ENCODE data around the gene RXFP1.
A peak's percentile ranks its signal among the peaks of the same experiment; 100 is the strongest.

Gene RXFP1

DNA sequence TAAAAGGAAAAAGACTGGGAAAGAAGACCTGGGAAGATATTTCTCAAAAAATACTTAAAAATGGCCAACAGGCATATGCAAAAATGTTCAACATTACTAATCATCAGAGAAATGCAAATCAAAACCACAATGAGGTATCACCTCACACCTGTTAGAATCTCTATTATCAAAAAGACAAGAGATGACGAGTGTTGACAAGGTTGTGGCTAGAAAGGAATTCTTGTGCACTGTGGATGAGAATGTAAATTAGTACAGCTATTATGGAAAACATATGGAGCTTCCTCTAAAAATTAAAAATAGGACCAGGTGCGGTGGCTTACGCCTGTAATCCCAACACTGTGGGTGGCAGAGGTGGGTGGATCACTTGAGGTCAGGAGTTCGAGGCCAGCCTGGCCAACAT, 100.0 kb downstream of the RXFP1 start:
- no peak for DNase-seq

DNA sequence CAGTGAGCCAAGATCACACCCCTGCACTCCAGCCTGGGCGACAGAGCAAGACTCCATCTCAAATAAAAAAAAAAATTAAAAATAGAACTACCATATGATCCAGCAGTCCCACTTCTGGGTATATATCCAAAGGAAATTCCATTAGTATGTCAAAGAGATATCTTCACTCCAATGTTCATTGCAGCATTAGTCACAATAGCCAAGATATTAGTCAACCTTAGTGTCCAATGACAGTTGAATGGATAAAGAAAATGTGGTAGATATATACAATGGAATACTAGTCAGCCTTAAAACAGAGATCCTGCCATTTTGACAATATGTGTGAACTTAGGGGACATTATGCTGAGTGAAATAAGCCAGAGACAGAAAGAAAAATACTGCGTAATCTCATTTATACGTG, 100.6 kb downstream of the RXFP1 start:
- DNase-seq: no peak

DNA sequence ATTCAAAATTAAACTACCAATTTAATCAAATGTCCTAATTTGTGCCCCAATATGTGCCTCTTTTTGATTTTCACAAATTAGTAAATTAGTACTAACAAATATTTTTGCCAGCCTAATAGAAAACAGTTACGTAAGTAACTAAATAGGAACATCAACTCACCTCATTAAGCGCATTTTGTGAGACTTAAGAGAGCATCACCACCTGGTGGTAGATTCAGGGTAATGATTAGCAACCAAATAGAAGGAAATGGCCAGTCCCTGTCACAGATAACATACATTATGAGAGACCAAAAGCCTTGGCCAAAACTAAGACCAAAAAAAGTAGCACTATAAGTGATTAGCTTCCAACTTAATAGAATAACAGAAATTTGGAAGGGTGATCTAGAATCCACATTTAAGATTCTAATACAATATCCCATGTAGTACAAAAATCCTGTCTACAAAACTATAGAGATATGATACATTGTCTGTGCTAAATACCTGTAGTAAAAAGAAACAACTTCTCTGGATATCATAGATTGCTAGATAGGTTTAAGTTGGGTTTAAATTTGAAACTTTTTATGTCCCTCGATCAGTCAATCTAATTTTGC, 103.3 kb downstream of the RXFP1 start:
- peak; percentile 56 to 84 (median 72) for DNase-seq

DNA sequence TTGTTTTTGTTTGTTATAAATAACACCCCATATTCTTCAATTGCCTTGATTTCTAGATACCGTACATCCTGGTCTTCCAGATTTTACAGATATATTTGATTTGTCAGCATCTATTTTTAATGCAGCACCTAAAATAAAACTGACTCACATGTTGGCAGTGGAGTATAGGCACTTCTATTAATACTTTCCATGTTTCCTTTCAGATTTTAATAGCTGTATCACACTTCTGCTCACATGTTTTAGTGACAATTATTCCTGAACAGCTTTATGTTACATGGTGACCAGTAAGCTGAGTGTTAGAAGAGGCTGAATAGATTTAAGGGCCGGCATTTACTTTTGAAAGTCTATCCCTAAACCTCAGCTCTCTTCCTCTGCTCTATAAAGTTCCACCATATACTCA, 103.9 kb downstream of the RXFP1 start:
- no peak for DNase-seq

DNA sequence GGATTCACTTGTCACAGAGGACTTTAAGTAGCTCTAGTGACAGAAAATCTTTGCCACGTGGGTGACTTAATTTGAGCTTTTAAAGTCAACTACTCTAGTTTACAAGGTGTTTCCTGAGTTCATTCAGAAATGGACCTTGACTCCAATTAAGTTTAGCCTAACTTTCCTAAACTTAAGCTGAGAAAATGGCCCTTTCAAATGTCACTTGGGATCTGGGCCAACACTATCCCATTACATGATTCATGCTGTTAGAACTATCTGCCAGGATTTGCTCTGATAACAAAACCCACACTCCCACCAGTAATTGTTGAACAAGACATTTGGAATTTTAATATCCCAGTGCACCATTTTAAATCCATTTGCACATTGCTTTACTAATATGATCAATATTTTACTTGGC, 109.2 kb downstream of the RXFP1 start:
- DNase-seq: no peak

DNA sequence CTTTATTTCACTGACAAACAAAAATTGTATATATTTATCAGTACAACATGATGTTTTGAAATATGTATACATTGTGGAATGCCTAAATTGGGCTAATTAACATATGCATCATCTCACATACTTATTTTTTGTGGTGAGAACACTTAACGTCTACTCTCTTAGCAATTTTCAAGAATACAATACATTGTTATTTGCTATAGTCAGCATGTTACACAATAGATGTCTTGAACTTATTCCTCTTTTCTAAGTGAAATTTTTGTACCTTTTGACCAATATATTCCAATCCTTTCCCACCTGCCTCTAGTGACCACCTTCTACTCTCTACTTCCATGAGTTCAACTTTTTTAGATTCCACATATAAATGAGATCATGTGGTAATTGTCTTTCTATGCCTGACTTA, 114.9 kb downstream of the RXFP1 start:
- DNase-seq: no peak

DNA sequence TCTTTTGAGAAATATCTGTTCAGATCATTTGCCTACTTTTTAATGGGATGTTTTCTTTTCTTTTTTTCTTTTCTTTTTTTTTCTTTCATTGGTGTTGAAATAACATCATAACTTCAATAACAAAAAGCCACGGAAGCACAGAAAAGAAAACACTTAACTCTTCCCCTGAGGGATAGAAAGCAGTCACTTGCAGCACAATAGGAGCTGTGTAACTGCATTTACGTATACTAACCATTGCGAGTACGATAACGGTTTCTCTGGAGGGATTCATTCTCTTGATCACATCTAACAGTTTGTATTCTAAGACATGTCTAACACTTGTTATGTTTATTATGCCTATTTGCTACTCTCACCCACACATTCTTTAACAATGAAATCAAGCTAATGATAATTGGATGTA, 122.7 kb downstream of the RXFP1 start:
- DNase-seq: no peak

DNA sequence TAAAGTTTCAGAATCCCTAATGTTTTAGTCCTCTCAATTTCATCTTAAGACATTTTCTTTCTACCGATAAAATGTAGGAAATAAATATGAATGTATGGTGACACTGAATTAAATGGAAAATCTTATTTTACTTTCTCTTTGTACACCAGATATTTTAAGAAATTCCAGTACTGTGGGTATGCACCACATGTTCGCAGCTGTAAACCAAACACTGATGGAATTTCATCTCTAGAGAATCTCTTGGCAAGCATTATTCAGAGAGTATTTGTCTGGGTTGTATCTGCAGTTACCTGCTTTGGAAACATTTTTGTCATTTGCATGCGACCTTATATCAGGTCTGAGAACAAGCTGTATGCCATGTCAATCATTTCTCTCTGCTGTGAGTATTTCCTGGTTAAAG, 123.1 kb downstream of the RXFP1 start:
- no peak for DNase-seq

DNA sequence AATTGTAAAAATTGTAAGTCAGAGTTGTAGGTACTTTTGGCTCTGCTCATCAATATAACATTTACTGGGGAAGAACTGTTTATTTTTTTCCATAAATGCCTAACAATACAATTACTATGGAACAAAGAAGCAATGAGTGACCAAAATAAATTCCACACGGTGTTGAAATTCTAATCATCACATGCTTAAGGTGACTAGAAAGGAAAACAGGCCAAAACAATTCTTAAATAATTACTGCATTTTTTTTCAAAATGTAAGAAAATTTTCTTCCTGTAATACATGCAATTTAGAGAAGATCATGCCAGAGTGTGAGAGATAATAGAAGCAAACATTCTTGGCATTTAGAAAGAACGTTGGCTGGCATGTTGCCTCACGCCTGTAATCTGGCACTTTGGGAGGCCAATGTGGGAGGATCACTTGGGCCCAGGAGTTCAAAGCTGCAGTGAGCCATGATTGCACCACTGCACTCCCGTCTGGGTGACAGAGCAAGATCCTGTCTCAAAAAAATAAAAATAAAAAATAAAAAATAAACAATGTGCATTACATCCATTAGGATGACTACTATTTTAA, 127.5 kb downstream of the RXFP1 start:
- no peak for DNase-seq

DNA sequence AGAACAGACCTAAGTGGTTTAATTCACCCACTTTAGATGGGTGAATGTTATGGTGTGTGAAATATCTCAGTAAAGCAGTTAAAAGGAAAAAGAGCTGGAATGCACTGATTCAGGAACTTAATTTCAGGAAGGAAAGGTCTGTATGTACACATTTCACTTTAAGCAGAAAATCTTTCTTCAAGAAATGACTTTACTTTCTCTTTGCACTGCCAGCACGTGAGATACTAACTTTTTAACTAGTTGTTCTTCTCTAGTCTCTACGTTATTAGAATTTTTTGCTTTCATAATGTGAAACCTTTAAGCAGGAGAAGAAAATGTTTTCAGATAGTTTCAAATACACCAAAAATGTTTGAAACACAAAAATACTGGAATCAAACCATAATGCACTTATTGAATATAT, 131.2 kb downstream of the RXFP1 start:
- peak in 2 of 4 experiments; percentile 37 to 43 for DNase-seq

DNA sequence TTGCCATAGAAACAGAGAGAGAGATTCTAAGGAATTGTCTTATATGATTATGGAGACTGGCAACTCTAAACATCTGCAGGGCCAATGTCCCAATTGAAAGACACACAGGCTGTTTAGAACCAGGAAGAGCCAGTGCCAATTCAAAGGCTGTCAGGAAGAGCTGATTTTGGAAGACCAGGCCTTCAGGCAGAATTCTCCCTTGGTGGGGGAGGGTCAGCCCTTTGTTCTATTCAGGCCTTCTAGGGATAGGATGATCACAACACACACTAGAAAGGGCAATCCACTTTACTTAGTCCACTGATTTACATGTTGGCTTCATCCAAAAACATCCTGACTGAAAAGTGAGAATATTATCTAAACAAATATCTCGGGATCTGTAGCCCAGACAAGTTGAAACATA, 134.8 kb downstream of the RXFP1 start:
- DNase-seq: no peak

DNA sequence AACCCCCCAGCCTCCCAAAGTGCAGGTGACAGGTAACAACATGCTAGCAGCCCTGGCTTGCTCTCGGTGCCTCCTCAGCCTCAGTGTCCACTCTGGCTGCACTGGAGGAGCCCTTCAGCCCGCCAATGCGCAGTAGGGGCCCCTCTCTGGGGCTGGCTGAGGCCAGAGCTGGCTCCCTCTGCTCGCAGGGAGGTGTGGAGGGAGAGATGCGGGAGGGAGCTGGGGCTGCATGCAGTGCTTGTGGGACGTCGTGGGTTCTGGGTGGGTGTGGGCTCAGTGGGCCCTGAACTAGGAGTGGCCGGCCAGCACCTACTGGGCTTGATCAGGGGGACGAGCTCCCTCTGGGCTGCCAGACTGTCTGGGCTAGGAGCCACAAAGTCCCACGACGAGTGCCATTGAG, 135.6 kb downstream of the RXFP1 start:
- DNase-seq: no peak

DNA sequence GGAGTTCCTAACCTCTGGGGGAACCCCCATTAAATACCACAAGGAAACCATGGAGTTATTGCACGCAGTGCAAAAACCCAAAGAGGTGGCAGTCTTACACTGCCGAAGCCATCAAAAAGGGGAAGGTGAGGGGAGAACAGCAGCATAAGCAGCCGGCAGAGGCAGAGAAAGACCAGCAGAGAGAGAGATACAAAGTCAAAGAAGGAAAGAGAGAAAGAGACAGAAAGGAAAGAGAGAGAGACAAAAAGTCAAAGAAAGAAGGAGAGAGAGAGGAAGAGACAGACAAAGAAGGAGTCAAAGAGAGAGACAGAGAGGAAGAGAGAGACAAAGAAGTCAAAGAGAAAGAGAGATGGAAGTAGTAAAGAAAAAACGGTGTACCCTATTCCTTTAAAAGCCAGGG, 141.6 kb downstream of the RXFP1 start:
- DNase-seq: peak; percentile 8 to 52 (median 44)

DNA sequence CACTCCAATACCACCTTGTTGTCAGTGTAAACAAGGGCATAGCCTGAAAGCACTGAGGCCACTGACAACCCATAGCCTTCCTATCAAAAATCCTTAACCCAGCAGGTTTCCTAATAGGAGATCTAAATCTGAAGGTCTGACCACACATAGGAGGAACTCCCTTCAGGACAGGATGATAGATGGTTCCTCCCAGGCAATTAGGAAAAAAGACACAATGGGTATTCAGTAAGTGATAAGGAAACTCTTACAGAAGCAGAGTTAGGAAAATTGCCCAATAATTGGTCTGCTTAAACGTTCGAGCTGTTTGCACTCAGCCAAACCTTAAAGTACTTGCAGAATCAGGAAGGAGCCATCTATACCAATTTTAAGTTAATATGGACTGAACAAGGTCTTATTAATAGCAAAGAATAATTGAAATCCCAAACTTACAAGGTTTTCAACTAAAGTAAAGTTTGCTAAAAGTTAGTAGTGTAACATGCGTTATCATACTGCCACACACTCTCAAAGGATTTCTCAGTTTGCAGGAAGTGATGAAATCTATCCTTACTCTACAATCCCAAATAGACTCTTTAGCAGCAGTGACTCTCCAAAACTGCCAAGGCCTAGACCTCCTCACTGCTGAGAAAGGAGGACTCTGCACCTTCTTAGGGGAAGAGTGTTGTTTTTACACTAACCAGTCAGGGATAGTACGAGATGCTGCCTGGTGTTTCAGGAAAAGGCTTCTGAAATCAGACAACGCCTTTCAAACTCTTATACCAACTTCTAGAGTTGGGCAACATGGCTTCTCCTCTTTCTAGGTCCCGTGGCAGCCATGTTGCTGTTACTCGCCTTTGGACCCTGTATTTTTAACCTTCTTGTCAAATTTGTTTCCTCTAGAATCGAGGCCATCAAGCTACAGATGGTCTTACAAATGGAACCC, 142.3 kb downstream of the RXFP1 start:
- DNase-seq: peak; percentile 9 to 46 (median 27)

DNA sequence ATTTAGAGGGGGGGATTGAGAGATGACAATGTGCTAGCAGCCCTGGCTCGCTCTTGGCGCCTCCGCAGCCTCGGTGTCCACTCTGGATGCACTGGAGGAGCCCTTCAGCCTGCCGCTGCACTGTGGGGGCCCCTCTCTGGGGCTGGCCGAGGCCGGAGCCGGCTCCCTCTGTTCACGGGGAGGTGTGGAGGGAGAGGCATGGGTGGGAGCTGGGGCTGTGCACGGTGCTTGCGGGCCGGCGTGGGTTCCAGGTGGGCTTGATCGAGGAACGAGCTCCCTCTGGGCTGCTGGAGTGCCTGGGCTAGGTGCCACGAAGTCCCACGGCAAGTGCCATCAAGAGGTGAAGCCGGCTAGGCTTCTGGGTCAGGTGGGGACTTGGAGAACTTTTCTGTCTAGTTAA, 143.1 kb downstream of the RXFP1 start:
- DNase-seq: no peak

DNA sequence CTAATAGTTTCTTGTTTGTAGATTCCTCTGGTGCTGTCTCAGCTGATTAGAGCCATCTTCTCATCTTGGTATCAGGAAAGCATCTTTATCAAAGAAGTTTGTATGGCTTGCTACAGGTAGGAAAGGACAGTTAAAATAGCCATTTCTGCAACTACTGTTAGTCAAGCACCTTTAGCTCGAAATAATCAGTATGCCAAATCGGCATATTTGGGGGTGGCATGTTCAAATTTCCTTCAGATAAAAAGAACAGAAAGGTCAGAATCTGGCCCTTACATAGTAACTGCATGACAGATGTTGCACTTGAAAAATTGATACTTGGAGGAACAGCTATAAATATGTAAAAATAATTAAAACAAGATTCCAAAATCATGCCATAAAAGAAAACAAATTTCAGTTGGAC, 145.2 kb downstream of the RXFP1 start:
- no peak for DNase-seq

DNA sequence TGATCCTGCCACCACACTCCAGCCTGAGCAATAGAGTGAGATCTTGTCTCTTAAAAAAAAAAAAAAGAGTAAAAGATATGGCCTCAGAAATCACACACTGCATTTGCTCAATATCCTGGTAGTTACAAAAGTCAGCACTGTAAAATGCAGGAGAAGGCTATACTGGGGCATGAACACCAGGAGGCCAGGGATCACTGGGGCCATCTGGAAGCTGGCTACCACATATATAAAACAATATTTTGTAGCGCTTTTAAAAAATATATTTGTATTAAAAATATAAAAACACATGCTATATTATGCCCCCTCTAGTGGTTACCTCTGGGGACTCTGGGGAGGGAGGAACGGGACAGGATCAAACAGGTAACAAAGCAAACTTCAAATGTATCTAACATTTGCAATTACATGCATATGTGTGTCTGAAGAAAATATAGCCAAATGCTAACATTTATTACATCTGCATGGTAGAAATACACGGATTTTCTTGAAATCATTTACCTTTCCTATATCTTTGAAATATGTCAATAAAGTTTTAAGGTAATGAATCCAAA, 146.0 kb downstream of the RXFP1 start:
- peak; percentile 53 to 76 (median 68) for DNase-seq

DNA sequence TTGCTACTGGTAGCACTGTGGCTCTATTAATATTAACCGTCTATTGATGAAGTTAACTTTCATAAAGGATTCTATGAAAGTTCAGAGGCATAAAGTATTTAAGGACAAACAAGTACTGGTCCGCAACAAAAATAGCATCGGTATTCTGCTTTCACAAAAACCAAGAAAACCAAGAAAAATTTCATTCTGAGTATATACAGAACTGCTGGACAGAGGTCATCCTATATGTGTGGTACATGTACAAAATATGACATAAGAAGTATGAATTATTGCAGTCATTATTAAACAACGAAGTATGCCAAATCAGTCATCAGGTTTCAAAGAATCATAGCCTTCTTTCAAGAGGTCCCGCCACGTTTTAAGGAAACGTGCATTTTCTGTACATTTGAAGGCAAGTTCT, 147.6 kb downstream of the RXFP1 start:
- no peak for DNase-seq

DNA sequence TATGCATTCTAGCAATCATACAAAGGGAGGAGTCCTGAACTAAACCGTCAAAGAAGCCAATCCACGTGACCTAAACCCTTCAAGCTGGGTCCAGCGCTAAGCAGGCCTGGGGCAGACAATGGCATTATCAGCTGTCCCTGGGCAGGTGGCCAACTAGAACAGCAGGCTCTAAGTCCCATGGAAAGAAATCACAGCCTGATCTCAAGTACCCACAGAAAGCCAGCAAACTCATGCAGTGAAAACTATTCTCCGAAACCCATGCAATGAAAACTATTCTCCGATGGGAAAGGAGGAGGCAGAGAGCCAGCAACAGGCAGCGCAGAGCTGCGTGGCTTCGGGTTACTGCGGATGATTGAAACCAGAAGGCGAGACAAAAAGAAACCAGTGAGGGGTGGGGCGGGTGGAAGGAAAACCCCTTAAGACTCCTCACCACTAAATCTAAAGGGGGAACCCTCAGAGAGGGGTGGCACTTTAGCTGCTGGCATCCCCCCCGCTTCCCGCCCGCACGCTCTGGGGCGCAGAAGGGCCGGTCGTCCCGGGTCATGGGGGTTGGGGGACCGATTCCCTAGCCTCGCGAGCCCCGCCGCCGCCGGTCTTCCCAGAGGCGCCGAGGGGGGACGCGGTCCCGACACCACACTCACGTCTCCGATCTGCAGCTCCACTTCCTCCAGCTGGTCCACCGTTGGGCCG, 149.4 kb downstream of the RXFP1 start:
- peak; percentile 22 to 54 (median 48) for DNase-seq

DNA sequence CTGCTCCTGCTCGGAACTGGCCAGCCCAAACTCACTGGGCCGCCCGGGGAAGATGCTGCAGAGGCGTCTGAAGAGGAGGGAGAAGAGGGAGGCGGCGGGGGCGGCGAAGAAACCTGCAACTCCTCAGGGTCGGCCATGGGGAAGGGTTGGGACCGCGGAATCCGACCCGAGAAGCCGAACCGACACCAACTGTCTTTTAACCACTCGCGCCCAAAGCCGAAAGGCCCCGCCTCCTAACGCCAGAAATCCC, 149.9 kb downstream of the RXFP1 start, which contains the start of gene C4orf46:
TSS of gene C4orf46 (minus strand) at position 223 of the 250 bp plus-strand sequence. CDS start at position 137, 86 bp downstream.
- no peak for DNase-seq

DNA sequence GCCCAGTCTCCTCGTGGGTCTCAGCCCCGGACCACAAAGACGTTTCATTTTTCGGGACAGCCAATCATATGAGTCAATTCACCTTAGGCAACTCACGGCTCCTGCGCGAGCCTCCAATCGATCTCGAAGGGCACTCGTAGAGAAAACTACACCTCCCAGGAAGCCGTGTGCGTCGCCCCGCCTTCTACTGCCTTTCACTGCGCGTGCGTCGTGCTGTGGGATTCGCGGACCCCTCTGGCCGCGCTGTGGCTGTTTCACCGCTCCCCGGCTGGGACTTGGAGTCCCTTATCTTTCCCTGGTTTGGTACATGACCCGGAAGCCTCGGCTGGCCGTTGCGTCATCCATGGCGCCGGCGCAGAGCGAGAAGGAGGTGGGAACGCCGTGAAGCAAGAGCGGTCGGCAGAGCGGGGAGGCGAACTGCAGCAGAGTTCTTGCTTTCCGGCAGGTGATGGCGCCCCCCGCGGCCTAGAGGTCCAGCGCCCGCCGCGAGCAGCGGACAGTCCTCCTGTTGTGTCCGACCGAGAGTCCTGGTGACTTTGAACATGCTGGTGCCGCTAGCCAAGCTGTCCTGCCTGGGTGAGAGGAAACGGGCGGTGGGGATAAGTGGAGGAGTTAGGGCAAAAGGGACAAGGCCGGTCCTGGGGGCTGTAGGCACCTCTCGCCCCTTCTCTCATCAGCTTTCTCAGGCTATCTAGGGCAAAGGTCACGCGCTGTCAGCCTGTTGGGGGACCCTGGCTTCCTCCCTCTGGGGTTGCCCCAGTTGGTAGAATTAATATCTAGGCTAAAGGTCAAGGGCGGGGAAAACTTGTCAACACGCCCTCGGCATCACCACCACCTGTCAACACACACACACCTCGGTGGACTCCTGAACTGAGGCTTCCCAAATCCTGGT, 150.5 kb downstream of the RXFP1 start, which contains the start of gene ETFDH:
TSS of gene ETFDH (plus strand) at position 382 of the 892 bp plus-strand sequence. CDS start at position 543, 161 bp downstream.
- peak; percentile 99 to 100 (median 99) for DNase-seq

DNA sequence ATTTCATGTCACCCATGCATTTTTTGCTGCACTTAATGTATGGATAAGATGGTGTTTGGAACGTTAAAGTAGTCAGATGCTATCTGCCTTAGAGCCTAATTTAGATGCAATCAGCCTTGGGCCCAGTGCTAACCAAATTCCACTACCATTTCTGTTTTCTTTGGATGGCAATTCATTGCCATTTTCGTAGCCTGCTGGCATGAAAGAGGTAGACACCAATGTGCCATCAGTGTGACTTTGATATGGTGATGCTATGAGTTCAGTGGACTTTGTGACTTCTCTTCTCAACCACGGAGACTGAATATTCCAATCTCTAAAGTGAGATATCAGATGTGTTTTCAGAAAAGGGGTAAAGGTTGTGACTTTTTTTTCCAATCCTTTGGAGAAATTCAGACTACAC, 152.0 kb downstream of the RXFP1 start:
- no peak for DNase-seq
